ENCODE results near the gene RASGRF1. TPM values are rescaled to one million over a fixed set of nuclear protein-coding genes. Genes with fewer than 3 reads are reported as not detected.

Gene RASGRF1
- total RNA-seq, 6 experiments from 2014 or later = 0.09 to 0.31 (median 0.18) TPM

DNA sequence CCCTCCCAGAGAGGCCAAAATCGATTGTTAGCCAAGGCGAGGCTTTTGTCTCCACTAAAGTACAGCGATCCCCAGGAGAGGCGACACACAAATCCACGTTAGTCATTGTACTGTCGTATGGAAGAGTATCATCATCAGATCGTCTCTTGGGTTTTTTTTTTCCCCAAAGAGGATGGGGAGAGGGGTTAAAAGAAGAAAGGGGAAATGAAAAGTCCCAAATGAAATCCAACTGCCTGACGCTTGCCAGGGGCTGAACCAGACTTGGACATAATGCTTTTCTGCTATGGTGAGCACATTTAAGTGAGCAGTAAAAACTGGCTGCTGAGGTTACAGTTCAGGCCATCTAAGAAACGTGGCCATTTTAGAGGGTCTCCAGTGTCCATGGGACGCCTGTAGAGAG, 107.8 kb downstream of the RASGRF1 start:
- Mint-ChIP-seq H3K27ac (no peak overlapping the region), H3K36me3 (ENCODE audit: low read depth) (no peaks in the 10 kb centered on the region), H3K4me3 (no peak overlapping the region), H3K27me3 (ENCODE audit: insufficient read depth) (peaks cover 11% of the 10 kb centered on the region), H3K9me3 (no peaks in the 10 kb centered on the region), H3K4me1 (ENCODE audit: low read depth) (peaks cover 14% of the 10 kb centered on the region)
- TF ChIP-seq, protein P1, sequence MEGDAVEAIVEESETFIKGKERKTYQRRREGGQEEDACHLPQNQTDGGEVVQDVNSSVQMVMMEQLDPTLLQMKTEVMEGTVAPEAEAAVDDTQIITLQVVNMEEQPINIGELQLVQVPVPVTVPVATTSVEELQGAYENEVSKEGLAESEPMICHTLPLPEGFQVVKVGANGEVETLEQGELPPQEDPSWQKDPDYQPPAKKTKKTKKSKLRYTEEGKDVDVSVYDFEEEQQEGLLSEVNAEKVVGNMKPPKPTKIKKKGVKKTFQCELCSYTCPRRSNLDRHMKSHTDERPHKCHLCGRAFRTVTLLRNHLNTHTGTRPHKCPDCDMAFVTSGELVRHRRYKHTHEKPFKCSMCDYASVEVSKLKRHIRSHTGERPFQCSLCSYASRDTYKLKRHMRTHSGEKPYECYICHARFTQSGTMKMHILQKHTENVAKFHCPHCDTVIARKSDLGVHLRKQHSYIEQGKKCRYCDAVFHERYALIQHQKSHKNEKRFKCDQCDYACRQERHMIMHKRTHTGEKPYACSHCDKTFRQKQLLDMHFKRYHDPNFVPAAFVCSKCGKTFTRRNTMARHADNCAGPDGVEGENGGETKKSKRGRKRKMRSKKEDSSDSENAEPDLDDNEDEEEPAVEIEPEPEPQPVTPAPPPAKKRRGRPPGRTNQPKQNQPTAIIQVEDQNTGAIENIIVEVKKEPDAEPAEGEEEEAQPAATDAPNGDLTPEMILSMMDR (IDR thresholded peaks at IDR 0.05) = no peak
- no peak for DNase-seq

DNA sequence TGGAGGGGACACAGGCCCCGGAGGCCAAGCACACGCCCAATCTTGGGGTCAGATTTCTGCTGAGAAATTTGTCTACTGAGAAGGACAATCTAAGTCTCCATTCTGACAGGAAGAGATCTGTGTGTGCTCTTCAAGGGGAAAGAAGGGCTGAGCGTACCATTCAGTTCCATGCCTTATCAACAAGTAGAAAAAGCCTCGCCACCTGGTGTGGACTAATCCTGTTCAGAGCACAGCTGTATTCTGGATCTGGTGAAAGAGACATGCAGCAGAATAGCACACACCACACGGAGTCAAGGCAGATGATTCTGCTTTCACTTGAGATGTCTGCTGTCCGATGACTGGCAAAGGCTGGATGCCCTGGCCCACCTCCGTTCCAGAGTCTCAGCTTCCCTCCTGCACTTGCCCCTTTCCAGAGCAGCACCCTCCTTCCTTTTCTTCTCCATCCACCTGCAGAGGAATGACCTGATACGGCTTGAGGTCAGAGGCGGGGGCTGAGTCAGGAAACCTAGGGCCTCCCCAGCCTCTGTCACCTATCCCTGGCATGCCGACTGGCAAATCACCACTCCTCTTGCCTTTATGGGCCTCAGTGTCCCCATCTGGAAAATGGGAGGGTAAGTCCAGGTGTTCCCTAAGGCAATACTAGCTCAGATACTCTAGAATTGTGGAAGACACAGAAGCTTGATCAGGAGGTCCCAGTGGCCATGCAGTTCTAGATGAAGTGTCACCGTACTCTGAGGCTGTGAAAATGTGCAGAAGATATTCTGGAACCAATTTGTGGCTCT, 108.9 kb downstream of the RASGRF1 start:
- H3K9me3 Mint-ChIP-seq = no peaks in the 10 kb centered on the region
- TF ChIP-seq, protein P1 (IDR thresholded peaks at IDR 0.05) = no peak
- peaks cover 20% of the 10 kb centered on the region for H3K27me3 Mint-ChIP-seq (ENCODE audit: insufficient read depth)
- no peak overlapping the region for H3K27ac Mint-ChIP-seq
- H3K4me1 Mint-ChIP-seq (ENCODE audit: low read depth) = peaks cover 11% of the 10 kb centered on the region
- DNase-seq = no peak
- no peak overlapping the region for H3K4me3 Mint-ChIP-seq
- no peaks in the 10 kb centered on the region for H3K36me3 Mint-ChIP-seq (ENCODE audit: low read depth)

DNA sequence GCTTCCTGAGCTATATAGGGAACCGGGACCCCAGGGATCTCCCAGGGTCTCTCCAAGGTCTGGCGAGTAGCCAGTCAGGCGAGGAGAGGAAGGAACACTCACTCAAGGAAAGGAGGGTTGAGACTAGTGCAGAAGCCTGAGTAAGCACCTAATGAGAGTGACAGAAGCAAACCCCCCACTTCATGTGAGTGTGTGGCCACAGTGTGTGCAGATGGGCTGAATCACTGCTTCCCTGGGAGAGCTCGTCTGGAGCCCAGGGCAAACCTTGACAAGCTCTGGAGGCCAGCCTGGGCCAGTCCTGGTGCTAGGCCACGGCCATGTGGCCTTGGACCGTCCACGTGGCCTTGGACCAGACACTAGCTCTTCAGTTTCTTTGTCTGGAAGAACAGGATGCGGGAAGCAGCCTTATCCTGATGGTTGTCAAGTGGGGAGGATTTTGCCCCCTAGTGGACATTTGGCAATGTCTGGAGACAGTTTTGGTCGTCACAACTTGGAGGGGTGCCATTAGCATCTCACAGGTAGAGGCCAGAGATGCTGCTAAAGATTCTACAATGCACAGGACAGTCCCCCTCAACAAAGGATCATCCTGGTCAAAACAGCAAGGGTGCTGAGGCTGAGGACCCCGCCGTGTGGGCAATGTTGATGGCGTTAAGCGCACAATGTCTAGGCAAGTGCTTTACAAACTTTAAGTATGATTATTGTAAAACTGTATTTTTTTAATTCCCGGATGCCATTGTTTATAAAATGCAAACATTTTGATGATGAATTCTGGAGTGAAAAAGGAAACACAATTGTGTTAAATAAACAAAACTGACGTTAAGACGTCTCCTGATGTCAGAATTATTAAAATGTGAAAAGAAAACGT, 110.9 kb downstream of the RASGRF1 start:
- Mint-ChIP-seq H3K27ac (no peak overlapping the region), H3K27me3 (ENCODE audit: insufficient read depth) (peaks cover 20% of the 10 kb centered on the region), H3K4me3 (no peak overlapping the region), H3K36me3 (ENCODE audit: low read depth) (no peaks in the 10 kb centered on the region), H3K9me3 (no peaks in the 10 kb centered on the region), H3K4me1 (ENCODE audit: low read depth) (peaks cover 11% of the 10 kb centered on the region)
- TF ChIP-seq, protein P1 (IDR thresholded peaks at IDR 0.05) = peak; percentile 93
- DNase-seq = peak; percentile 76

DNA sequence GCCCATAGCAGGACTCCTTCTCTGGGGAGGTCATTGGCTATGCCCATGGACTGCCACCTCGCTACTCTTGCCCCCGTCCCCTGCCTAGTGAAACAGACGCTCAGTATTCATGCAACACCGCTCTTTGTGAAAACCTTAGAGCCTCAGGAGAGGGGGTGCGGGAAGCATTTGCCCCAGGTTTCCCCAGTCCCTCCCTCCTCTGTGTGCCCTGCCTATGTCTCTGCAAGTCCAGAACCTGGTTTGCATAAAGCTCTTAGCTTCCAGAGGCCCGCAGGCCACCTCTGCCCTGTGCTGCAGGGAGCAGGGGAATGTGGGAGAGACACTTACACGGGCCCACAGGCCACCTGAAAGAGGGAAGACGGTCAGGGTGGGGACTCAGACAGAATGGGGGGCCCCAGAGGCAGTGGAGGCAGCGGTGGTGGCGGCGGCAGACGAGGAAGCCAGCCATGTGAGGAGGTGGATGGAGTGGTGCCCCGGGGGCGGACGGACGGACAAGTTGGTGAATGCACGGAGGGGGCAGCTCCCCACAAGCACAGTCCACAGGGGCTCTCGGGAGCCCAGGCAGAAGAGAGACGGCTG, 111.9 kb downstream of the RASGRF1 start:
- H3K27ac Mint-ChIP-seq = peak overlapping the region; percentile 60
- H3K27me3 Mint-ChIP-seq (ENCODE audit: insufficient read depth) = peaks cover 20% of the 10 kb centered on the region
- H3K4me3 Mint-ChIP-seq = no peak overlapping the region
- TF ChIP-seq, protein P1 (IDR thresholded peaks at IDR 0.05) = no peak
- H3K36me3 Mint-ChIP-seq (ENCODE audit: low read depth) = no peaks in the 10 kb centered on the region
- no peak for DNase-seq
- H3K9me3 Mint-ChIP-seq = no peaks in the 10 kb centered on the region
- peaks cover 11% of the 10 kb centered on the region for H3K4me1 Mint-ChIP-seq (ENCODE audit: low read depth)

DNA sequence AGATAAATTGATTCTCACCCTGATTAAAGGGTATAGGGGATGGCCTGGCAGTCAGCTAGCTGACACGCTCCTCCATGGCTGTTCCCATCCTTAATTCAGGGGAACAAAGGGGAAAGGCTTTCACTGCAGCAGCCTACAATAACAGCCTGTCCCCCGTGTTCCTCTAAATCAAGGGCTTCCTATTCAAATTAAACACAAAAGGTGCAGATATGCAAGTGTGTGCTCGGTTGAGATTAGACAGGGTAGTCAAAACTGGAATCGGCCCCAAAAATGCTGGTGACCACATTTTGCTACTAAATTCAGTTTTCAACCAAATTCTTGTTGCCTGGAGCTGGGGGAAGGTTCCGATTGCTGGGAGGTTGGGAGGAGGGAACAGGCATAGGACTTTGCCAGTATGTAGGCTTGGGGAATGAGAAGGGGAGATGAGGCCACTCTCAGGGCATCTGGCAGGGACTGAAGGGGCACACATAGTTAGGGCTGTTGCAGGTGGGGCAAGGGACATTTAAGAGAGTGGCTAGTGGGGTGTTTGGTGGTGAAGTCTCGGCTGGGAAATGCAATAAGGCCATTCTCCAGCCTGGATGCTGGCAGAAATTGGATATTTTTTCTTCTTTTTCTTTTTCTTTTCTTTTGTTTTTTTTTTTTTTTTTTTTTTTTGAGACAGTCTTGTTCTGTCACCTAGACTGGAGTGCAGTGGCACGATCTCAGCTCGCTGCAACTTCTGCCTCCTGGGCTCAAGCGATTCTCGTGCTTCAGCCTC, 112.8 kb downstream of the RASGRF1 start:
- H3K4me3 Mint-ChIP-seq = no peak overlapping the region
- H3K4me1 Mint-ChIP-seq (ENCODE audit: low read depth) = peaks cover 11% of the 10 kb centered on the region
- TF ChIP-seq, protein P1 (IDR thresholded peaks at IDR 0.05) = no peak
- peaks cover 20% of the 10 kb centered on the region for H3K27me3 Mint-ChIP-seq (ENCODE audit: insufficient read depth)
- DNase-seq = no peak
- no peaks in the 10 kb centered on the region for H3K36me3 Mint-ChIP-seq (ENCODE audit: low read depth)
- H3K27ac Mint-ChIP-seq = no peak overlapping the region
- H3K9me3 Mint-ChIP-seq = no peaks in the 10 kb centered on the region

Data from HFFc6 (cell line).